ENCODE measurements around the gene SMIM3.
"Not testable (repeated sequence)": the region's sequence is repeated elsewhere in the genome, so short reads cannot be mapped to it uniquely, and the experiment has no call there.

DNA sequence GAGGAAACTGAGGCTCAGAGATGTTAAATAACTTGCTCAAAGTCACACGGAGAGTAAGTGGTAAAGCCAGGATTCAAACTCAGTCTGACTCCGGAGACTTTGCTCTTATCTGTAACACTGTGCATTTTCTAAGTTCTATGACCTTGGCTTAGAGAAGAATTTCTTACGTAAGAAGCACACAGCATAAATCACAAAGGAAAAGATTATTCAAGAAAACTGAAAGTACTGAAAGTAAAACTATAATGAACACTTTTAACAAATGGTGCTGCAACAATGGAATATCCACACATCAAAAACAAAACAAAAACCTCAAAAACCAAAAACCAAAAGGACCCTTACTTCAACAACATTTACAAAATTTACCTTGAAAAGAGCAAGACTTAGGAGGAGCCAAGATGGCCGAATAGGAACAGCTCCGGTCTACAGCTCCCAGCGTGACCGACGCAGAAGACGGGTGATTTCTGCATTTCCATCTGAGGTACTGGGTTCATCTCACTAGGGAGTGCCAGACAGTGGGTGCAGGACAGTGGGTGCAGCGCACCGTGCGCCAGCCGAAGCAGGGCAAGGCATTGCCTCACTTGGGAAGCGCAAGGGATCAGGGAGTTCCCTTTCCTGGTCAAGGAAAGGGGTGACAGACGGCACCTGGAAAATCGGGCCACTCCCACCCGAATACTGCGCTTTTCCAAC lies 36.0 kb upstream of the SMIM3 start:
- TF ChIP-seq, protein P1, sequence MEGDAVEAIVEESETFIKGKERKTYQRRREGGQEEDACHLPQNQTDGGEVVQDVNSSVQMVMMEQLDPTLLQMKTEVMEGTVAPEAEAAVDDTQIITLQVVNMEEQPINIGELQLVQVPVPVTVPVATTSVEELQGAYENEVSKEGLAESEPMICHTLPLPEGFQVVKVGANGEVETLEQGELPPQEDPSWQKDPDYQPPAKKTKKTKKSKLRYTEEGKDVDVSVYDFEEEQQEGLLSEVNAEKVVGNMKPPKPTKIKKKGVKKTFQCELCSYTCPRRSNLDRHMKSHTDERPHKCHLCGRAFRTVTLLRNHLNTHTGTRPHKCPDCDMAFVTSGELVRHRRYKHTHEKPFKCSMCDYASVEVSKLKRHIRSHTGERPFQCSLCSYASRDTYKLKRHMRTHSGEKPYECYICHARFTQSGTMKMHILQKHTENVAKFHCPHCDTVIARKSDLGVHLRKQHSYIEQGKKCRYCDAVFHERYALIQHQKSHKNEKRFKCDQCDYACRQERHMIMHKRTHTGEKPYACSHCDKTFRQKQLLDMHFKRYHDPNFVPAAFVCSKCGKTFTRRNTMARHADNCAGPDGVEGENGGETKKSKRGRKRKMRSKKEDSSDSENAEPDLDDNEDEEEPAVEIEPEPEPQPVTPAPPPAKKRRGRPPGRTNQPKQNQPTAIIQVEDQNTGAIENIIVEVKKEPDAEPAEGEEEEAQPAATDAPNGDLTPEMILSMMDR (IDR thresholded peaks at IDR 0.05), result not testable (repeated sequence)
- TF ChIP-seq POLR2AphosphoS5 (IDR thresholded peaks at IDR 0.05; ENCODE audit: low read depth, low read length), result not testable (repeated sequence)

Measured in Panc1 (cell line).